HEK293 (cell line): ENCODE data around the gene WDFY2.

Source experiments
- BCL6B ChIP-seq: fragments of 450-650 bp; formaldehyde crosslinking; IDR thresholded peaks from 2 replicates; pipeline ENCODE4 v1.5.1; 2017; ENCODE audit warnings: missing biosample characterization, missing genetic modification characterization
- GFI1B ChIP-seq: fragments of 450-650 bp; formaldehyde crosslinking; IDR thresholded peaks from 2 replicates; pipeline ENCODE4 v1.5.1; 2016; ENCODE audit warnings: missing biosample characterization, missing genetic modification characterization
- HOXC10 ChIP-seq: sonication (generic); formaldehyde crosslinking; IDR thresholded peaks from 2 replicates; pipeline ENCODE4 v1.8.1; 2023; ENCODE audit warnings: mild to moderate bottlenecking, missing genetic modification reagents
- HOXD13 ChIP-seq: sonication (generic); formaldehyde crosslinking; IDR thresholded peaks from 2 replicates; pipeline ENCODE4 v1.8.0; 2022; ENCODE audit warnings: missing genetic modification reagents, borderline replicate concordance
- IKZF3 ChIP-seq: fragments of 450-650 bp; IDR thresholded peaks from 2 replicates; pipeline ENCODE4 v1.5.0; 2018; ENCODE audit warnings: missing biosample characterization, mild to moderate bottlenecking, missing genetic modification characterization, moderate library complexity
- KLF9 ChIP-seq: fragments of 450-650 bp; formaldehyde crosslinking; IDR thresholded peaks from 2 replicates; pipeline ENCODE4 v1.5.1; 2016; ENCODE audit warnings: missing biosample characterization, missing genetic modification characterization, low read depth
- OSR2 ChIP-seq: fragments of 450-650 bp; formaldehyde crosslinking; IDR thresholded peaks from 2 replicates; pipeline ENCODE4 v1.5.1; 2016; ENCODE audit warnings: missing biosample characterization, missing genetic modification characterization
- PRDM2 ChIP-seq: fragments of 450-650 bp; formaldehyde crosslinking; IDR thresholded peaks from 2 replicates; pipeline ENCODE4 v1.5.1; 2016; ENCODE audit warnings: missing biosample characterization, missing genetic modification characterization, borderline replicate concordance
- SALL2 ChIP-seq: fragments of 450-650 bp; formaldehyde crosslinking; IDR thresholded peaks from 2 replicates; pipeline ENCODE4 v1.5.0; 2017; ENCODE audit warnings: missing biosample characterization, mild to moderate bottlenecking, missing genetic modification characterization, borderline replicate concordance
- SETDB1 ChIP-seq: IDR thresholded peaks from one replicate; pipeline ENCODE4 v1.6.1; 2017; ENCODE audit warnings: mild to moderate bottlenecking, low read length, moderate library complexity, mixed read lengths; ENCODE audit not compliant: insufficient read length
- SP2 ChIP-seq: fragments of 450-650 bp; formaldehyde crosslinking; IDR thresholded peaks from 2 replicates; pipeline ENCODE4 v1.5.1; 2016; ENCODE audit warnings: missing biosample characterization, missing genetic modification characterization
- TRIM28 ChIP-seq: IDR thresholded peaks from 2 replicates; pipeline ENCODE4 v1.6.1; 2011; ENCODE audit warnings: low read length, control low read depth, borderline replicate concordance
- ZBTB6 ChIP-seq: fragments of 450-650 bp; formaldehyde crosslinking; IDR thresholded peaks from 2 replicates; pipeline ENCODE4 v1.5.1; 2017; ENCODE audit warnings: missing biosample characterization, missing genetic modification characterization
- ZIC2 ChIP-seq: fragments of 450-650 bp; formaldehyde crosslinking; IDR thresholded peaks from 2 replicates; pipeline ENCODE4 v1.5.1; 2016; ENCODE audit warnings: missing biosample characterization, missing genetic modification characterization
- ZNF184 ChIP-seq: fragments of 450-650 bp; IDR thresholded peaks from 2 replicates; pipeline ENCODE4 v1.5.1; 2018; ENCODE audit warnings: missing biosample characterization, mild to moderate bottlenecking, missing genetic modification characterization
- ZNF223 ChIP-seq: fragments of 450-650 bp; formaldehyde crosslinking; IDR thresholded peaks from 2 replicates; pipeline ENCODE4 v1.5.1; 2016; ENCODE audit warnings: missing biosample characterization, missing genetic modification characterization
- ZNF248 ChIP-seq: fragments of 450-650 bp; formaldehyde crosslinking; IDR thresholded peaks from 2 replicates; pipeline ENCODE4 v1.5.1; 2017; ENCODE audit warnings: missing biosample characterization, missing genetic modification characterization
- ZNF362 ChIP-seq: fragments of 450-650 bp; formaldehyde crosslinking; IDR thresholded peaks from 2 replicates; pipeline ENCODE4 v1.5.1; 2016; ENCODE audit warnings: missing biosample characterization, missing genetic modification characterization
- ZNF426 ChIP-seq: fragments of 450-650 bp; formaldehyde crosslinking; IDR thresholded peaks from 2 replicates; pipeline ENCODE4 v1.5.1; 2017; ENCODE audit warnings: missing biosample characterization, missing genetic modification characterization, mild to moderate bottlenecking, inconsistent platforms, moderate library complexity
- ZNF433 ChIP-seq: fragments of 450-650 bp; formaldehyde crosslinking; IDR thresholded peaks from 2 replicates; pipeline ENCODE4 v1.5.1; 2016; ENCODE audit warnings: missing biosample characterization, missing genetic modification characterization, low read depth
- ZNF514 ChIP-seq: fragments of 450-650 bp; formaldehyde crosslinking; IDR thresholded peaks from 2 replicates; pipeline ENCODE4 v1.5.1; 2016; ENCODE audit warnings: missing biosample characterization, missing genetic modification characterization
- ZNF529 ChIP-seq: fragments of 450-650 bp; formaldehyde crosslinking; IDR thresholded peaks from 2 replicates; pipeline ENCODE4 v1.5.1; 2017; ENCODE audit warnings: missing genetic modification characterization, missing biosample characterization; ENCODE audit not compliant: insufficient replicate concordance
- ZNF530 ChIP-seq: fragments of 450-650 bp; formaldehyde crosslinking; IDR thresholded peaks from 2 replicates; pipeline ENCODE4 v1.5.1; 2016; ENCODE audit warnings: low read depth, missing biosample characterization, missing genetic modification characterization
- ZNF558 ChIP-seq: fragments of 450-650 bp; formaldehyde crosslinking; IDR thresholded peaks from 2 replicates; pipeline ENCODE4 v1.5.1; 2016; ENCODE audit warnings: missing biosample characterization, missing genetic modification characterization
- ZNF560 ChIP-seq: fragments of 450-650 bp; formaldehyde crosslinking; IDR thresholded peaks from 2 replicates; pipeline ENCODE4 v1.5.1; 2017; ENCODE audit warnings: missing biosample characterization, missing genetic modification characterization, borderline replicate concordance
- ZNF624 ChIP-seq: fragments of 450-650 bp; formaldehyde crosslinking; IDR thresholded peaks from 2 replicates; pipeline ENCODE4 v1.5.1; 2017; ENCODE audit warnings: missing biosample characterization, missing genetic modification characterization
- ZNF654 ChIP-seq: fragments of 450-650 bp; formaldehyde crosslinking; IDR thresholded peaks from 2 replicates; pipeline ENCODE4 v1.5.1; 2016; ENCODE audit warnings: low read depth, missing biosample characterization, missing genetic modification characterization
- ZNF670 ChIP-seq: fragments of 450-650 bp; formaldehyde crosslinking; IDR thresholded peaks from 2 replicates; pipeline ENCODE4 v1.5.1; 2016; ENCODE audit warnings: missing biosample characterization, missing genetic modification characterization, low read depth
- TF ChIP-seq, protein P1 (sequence below): fragments of 450-650 bp; formaldehyde crosslinking; IDR thresholded peaks from 2 replicates; pipeline ENCODE4 v1.5.1; 2016; ENCODE audit warnings: missing biosample characterization, missing genetic modification characterization

WDFY2 gene

GRCh38 chr13:51785712-51786424, 201.6 kb downstream of the WDFY2 start (continued):
- TF ChIP-seq SALL2 (no peak), PRDM2 (no peak), ZNF514 (tag by site-specific recombination) (no peak), ZBTB6 (tag by site-specific recombination) (no peak), SETDB1 (no peak), ZNF670 (tag by site-specific recombination) (no peak), ZNF248 (tag by site-specific recombination) (no peak), ZNF184 (tag by site-specific recombination) (no peak), SP2 (tag by site-specific recombination) (no peak), HOXC10 (CRISPR knock-in tag) (no peak), ZIC2 (tag by site-specific recombination) (peak; percentile 81), GFI1B (tag by site-specific recombination) (peak; percentile 73), ZNF362 (tag by site-specific recombination) (no peak), OSR2 (tag by site-specific recombination) (peak; percentile 95), ZNF426 (tag by site-specific recombination) (no peak), ZNF530 (no peak), ZNF223 (tag by site-specific recombination) (no peak), TRIM28 (peak; percentile 81), ZNF558 (tag by site-specific recombination) (peak; percentile 73; the same call in 1 of the 2 replicates), ZNF560 (tag by site-specific recombination) (no peak), KLF9 (tag by site-specific recombination) (no peak), ZNF529 (tag by site-specific recombination) (no peak), ZNF624 (no peak), HOXD13 (CRISPR knock-in tag) (no peak), ZNF654 (tag by site-specific recombination) (no peak), BCL6B (no peak), IKZF3 (peak; percentile 77; the same call in 1 of the 2 replicates), ZNF433 (tag by site-specific recombination) (no peak)
- TF ChIP-seq, protein P1, sequence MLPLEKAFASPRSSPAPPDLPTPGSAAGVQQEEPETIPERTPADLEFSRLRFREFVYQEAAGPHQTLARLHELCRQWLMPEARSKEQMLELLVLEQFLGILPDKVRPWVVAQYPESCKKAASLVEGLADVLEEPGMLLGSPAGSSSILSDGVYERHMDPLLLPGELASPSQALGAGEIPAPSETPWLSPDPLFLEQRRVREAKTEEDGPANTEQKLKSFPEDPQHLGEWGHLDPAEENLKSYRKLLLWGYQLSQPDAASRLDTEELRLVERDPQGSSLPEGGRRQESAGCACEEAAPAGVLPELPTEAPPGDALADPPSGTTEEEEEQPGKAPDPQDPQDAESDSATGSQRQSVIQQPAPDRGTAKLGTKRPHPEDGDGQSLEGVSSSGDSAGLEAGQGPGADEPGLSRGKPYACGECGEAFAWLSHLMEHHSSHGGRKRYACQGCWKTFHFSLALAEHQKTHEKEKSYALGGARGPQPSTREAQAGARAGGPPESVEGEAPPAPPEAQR = no peak
